Stimulated activated CD8-positive, alpha-beta memory T cell treated with anti-CD3 and anti-CD28 coated beads, Interleukin-4, amount 100 ng/mL, for 4 hours (primary cell): Measurements from ENCODE around the gene SPEG.
"Not testable (repeated sequence)": the region's sequence is repeated elsewhere in the genome, so short reads cannot be mapped to it uniquely, and the experiment has no call there.

Source experiments
- DNase-seq, 2 donors: peaks; one replicate each; pipeline ENCODE4 v3.0.0-alpha.2; 2020; ENCODE audit warnings: low read depth in 2 of 2, low spot score in 1 of 2

Gene SPEG

DNA sequence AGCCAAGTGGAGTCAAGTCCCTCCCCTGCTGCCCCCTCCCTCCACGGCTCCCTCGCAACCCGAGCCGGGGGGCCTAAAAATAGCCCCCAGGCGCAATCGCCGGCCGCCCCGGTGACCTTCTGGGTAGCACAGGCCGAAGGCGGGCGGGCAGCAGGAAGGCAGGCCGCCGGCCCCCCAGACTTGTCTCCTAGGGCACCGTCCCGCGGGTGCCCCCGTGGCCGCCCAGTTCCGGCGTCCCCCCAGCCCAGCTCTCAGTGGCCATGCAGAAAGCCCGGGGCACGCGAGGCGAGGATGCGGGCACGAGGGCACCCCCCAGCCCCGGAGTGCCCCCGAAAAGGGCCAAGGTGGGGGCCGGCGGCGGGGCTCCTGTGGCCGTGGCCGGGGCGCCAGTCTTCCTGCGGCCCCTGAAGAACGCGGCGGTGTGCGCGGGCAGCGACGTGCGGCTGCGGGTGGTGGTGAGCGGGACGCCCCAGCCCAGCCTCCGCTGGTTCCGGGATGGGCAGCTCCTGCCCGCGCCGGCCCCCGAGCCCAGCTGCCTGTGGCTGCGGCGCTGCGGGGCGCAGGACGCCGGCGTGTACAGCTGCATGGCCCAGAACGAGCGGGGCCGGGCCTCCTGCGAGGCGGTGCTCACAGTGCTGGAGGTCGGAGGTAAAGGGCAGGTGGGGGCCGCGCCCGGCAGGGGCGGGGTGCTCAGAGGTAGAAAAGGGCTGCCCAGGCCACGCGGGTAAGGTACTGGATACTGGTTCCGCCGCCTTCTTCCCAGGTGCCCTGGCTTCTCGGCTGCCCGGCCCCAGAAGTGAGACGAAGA lies at the start of gene SPEG:
SPEG (plus strand) TSS at position 126 of the 808 bp plus-strand sequence; CDS start at position 261, 135 bp downstream.
- no peak for DNase-seq

DNA sequence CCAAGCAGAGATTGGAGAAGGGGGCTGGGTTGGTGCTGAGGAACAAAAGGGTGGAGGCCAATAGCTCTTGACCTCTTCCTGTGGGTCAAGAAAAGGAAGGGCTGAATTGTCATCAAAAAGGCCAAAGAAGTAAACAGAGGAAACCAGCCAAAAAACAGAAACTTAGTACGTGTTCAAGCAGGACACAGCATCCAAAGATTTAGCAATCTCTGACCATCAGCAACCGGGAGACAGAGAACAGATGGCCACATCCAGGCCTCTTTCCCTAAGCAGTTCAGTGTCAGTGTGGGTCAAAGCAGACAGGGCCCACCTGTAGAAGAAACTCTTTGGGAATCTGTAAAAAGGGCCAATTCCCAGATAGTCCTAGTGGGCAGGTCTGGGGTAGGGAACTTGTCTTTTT lies 49.8 kb upstream of the SPEG start:
- no peak for DNase-seq

GRCh38 chr2:219385958-219386520 lies 48.6 kb upstream of the SPEG start:
- DNase-seq, result no peak

DNA sequence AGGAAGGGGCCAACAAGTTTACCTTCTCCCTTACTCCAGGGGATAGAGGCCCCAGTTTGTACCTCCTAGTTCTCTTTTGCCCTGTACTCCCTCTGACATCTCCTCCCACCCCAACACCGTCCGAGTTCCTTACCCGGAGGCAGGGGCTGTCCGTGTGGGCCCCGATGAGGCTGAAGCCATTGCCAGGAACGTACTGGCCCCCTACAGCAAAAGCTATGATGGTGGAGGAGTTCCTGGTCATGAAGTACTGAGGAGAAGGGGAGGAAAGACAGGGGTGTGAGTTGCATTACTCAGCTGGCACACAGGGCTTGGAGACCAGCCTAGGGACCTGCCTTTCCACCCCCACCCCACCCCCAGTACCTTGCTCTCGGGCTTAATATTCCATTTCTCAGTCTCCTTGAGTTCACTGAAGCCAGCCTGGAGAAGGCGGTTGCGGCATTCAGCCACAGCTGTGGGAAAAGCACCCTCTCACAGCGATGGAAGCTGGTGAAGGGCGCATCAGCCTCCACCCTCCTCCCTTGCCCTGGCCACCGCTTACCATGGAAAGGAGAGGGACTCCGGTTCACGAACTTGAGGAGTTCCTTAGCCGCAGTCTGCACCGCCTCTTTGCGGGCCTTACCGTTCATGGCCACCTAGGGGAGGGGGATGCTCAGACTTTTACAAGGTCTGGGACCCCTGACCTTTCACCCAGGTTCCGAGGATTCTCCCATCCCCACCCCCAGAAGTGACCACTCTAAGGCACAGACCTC lies 47.9 kb upstream of the SPEG start:
- no peak for DNase-seq

DNA sequence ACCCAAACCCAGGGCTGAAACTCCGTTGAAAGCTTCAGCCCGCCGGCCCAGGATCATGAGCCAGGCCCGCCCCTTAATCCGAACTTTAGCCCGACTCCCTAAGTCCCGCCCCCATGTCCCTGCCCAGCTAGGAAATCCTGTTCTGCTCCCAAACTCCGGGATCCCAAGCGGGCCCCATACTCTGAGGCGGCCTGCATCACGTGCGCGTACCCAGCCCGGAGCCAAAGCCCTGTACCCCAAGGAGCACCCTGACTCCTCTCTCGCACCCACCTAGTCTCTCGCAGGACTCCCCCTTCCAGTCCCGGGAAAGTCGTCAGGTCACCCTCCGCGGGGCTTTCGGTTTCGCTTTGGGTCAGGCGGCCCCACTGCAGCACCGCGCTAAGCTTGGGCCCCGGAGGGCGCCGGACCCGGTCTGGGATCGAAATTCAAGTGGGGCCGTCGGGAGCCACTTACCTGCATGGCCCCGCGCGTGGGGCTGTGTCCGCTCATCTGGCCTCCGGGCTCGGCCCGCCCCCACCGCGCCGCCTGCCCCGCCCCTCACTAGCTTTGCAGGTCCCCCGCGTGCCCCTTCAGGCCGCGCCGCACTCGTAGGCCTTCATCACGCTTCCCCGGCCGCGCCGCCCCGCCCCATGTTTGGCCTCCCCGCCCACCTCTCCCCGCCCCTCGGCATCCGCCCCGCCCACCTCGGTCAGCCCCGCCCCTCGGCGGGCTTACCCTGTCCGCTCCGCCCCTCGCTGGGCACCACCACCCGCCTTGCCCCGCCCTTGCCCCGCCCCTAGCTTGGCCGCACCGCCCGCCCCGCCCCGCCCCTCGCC lies 47.1 kb upstream of the SPEG start, which contains the start of gene DNPEP:
DNPEP (minus strand) TSS at position 607 of the 815 bp plus-strand sequence; CDS start at position 489, 118 bp downstream.
- DNase-seq, result peak; percentile 72 to 90

DNA sequence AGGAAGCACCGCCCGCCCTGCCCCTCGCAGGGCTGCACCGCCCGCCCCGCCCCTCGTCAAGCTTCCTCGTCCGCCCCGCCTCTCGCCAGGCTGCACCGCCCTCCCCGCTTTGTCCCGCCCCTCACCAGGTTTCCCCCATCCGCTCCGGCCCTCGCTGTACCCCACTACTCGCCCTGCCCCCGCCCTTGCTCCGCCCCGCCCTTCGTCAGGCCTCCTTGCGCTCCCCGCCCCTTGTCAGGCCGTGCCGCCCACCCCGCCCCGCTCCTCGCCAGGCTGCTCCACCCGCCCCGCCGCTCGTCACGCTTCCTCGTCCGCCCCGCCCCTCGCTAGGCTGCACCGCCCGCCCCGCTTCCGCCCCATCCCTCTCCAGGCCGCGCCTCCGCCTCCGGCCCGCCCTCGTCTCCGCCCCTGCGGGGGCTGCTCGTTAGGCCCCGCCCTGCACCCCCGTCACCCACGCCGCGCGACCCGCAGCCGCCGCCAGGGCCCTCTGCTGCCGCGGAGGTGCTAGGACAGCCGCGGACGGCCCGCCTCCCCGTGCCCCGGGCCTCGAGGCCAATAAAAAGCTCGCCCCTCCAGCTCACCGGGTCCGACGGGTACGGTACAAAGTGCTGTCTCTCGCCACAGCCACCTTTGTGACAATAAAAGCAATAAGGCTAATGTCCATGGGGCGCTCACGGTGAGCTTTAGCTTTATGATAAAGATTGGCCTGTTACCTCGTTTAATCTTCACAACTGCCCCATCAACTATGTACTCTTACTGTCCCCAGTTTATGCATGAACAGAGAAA lies 46.3 kb upstream of the SPEG start:
- DNase-seq, result peak; percentile 98

DNA sequence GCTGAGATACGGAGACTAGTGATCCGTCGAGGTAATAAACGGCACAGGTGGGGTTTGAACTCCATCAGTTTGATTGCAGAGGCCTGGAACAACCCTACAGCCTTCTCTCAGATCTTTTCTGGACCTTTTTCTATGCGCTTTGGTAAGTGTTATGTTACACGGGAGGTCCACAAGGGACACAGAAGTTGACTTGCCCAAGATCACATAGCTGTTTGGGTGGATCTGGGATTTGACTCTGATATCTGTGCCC lies 45.8 kb upstream of the SPEG start:
- DNase-seq, result no peak

DNA sequence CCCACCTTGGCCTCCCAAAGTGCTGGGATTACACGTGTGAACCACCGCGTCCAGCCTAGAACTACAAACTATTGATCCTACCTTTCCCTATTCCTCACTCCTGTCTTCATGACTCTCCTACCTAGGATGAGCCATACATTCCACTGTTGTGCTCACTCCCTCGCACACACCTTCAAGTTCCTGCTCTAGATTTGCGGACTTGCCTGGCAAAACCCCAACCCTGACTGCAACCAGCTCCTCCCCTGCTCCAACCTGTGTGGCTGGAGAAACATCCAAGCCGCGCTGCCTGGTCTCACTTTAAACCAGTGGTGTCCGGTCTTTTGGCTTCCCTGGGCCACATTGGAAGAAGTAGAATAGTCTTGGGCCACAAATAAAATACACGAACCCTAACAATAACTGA lies 41.9 kb upstream of the SPEG start:
- no peak for DNase-seq

DNA sequence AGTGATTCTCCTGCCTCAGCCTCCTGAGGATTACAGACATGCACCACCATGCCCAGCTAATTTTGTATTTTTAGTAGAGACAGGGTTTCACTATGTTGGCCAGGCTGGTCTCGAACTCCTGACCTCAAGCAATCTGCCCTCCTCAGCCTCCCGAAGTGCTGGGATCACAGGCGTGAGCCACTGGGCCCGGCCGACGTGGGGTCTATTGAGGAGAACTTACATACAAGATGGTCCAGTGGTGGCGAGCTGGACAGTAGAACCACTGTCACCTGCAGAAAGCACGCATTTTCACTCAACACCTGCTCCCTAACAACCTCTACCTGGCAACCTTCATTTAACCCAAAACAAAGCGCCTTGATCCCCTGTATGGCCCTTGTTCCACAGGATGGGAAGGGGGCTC lies 39.6 kb upstream of the SPEG start:
- not testable (repeated sequence) for DNase-seq

GRCh38 chr2:219395609-219396008 lies 39.0 kb upstream of the SPEG start:
- no peak for DNase-seq

GRCh38 chr2:219396863-219397457 lies 37.7 kb upstream of the SPEG start:
- DNase-seq, result no peak

DNA sequence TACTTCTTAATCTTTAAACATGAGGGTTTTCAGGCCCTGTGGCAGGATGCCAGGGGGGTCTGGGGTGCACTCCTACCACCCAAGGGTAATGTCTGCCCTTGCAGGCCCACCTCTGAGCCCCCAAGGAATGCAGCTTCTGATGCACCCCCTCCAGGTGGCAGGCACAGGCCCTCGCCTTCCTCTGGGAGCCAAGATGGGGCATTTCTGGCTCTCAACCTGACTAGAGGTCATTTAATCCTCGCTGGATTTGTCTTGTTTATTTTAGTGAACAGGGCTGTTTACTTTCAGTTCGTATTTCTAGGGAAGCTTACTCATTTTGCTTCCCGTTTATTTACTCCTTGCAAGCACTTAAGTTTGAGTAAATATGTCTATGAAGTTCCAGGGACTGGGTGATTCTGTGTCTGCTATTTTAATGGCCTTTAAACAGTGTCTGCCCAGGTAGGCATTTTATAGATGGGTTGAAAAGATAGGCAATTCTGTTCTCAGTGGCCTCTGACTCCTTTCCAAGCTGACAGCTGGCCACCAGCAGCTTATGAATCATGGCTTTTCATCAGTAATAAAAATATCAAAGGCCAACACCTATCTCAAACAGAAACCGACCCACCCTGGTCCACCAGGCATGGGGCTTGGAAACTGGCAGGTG lies 35.8 kb upstream of the SPEG start:
- DNase-seq, result no peak

- no peak for DNase-seq
Measured at GRCh38 chr2:219399716-219400478, 34.7 kb upstream of the SPEG start.

GRCh38 chr2:219400562-219400961 lies 34.1 kb upstream of the SPEG start:
- no peak for DNase-seq

DNA sequence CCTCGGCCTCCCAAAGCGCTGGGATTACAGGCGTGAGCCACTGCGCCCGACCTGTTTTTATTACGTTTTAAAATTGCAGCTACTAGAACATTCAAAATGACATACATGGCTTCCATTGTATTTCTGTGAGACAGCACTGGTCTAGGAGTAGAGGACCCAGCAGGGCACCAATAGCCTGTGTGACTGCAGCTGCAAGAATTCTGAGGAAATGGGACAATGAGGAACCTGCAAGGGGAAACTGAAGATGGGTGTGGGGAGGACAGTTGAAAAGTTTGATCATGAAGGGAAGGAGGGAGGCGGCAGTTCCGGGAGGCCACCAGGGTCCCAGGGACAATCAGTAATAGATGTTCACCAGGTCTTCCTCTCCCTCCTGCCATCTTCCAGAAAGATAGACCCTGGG lies 33.0 kb upstream of the SPEG start:
- no peak for DNase-seq

DNA sequence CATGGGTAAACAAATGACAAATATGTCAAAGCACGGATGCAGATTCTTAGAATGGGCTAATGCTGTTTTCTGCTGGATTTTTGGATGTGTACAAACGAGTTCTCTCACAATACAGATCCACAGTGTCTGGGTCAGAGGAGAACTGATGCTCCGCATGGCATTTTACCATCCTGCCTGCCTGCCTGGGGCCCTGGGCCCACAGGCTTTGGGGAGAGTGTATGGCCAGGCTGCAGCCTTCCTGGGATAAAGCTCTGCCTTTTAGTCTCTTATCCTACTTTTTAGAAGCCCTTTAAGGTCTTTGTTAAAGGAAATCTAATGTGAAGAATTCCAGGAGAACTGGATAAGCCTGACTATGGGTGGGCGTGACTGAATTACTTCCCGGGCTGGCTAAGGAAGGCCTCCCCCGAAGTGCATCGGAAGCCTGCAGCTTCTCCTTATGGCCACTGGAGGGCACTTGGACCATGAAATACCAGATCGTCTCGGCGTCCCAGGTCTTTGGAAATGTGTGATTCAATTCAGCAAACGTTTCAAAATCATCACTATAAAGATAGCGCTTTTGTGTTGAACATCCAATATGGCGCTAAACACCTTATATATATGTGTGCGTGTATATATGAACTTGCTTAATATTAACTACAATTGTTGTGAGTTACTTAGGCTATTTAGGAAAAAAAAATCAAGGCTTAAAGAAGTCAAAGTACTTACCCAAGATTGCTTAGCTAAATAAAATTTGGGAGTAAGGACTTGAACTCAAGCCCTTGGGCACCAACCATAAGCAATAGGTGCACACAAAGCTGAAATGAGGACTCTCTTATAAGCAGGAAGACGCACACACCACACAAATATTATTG lies 31.8 kb upstream of the SPEG start:
- DNase-seq, result peak; percentile 28 to 34

DNA sequence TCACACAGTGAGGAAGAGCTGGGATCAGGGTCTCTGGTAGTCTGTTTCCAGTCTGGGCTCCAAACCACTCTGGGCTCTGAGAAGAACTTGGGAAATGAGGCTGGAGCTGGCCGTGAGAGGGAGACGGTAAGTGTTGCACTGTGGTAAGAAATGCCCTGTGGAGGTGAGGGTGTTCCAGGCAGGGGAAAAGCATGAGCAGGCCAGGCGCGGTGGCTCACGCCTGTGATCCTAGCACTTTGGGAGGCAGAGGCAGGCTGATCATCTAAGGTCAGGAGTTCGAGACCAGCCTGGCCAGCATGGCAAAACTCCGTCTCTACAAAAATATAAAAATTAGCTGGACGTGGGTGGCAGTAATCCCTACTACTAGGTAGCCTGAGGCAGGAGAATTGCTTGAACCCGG lies 30.8 kb upstream of the SPEG start:
- DNase-seq, result no peak

- DNase-seq, result no peak
Measured at GRCh38 chr2:219404291-219404910, 30.2 kb upstream of the SPEG start.
